ENCODE data around the gene PRRC2A. TPM values are rescaled to one million over a fixed set of nuclear protein-coding genes. Genes with fewer than 3 reads are reported as not detected.

The PRRC2A gene
- total and polyA plus RNA-seq, 7 donors = 28.8 to 109 (median 44.1) TPM

GRCh38 chr6:31681135-31681671 lies 60.7 kb downstream of the PRRC2A start:
- TF ChIP-seq POLR2A (IDR thresholded peaks at IDR 0.05) = no peak
- TF ChIP-seq CTCF (IDR thresholded peaks at IDR 0.05) = peak in 1 of 4 experiments; percentile 24
- intact Hi-C loops (cut with DNase I) = loop anchor here (1.0 to 5.0 kb wide), 4 partner anchors 46 to 271 kb away; partner anchors contain the start of gene DDAH2
- H3K27ac ChIP-seq = peak overlapping the region; percentile 66 to 83 (median 73)
- H3K4me1 ChIP-seq = peaks cover 0 to 21% (median 13%) of the 10 kb centered on the region in 4 donors
- H3K27me3 ChIP-seq = no peaks in the 10 kb centered on the region
- H3K4me3 ChIP-seq = peak overlapping the region; percentile 29 to 63 (median 53)
- DNase-seq = no peak
- H3K9me3 ChIP-seq = no peaks in the 10 kb centered on the region
- peaks cover 0 to 8% (median 2%) of the 10 kb centered on the region in 4 donors for H3K36me3 ChIP-seq
- 1% methylated on average over 40 of the region's 40 CpGs for WGBS, 2 donors

GRCh38 chr6:31683591-31683990 lies 63.1 kb downstream of the PRRC2A start:
- H3K36me3 ChIP-seq = peaks cover 23 to 32% (median 26%) of the 10 kb centered on the region in 4 donors
- peaks cover 0 to 21% (median 13%) of the 10 kb centered on the region in 4 donors for H3K4me1 ChIP-seq
- no peak overlapping the region for H3K4me3 ChIP-seq
- WGBS, 2 donors = 78 to 80% methylated on average over 13 of the region's 13 CpGs
- DNase-seq = no peak
- TF ChIP-seq CTCF (IDR thresholded peaks at IDR 0.05) = no peak
- no peak for TF ChIP-seq POLR2A (IDR thresholded peaks at IDR 0.05)
- no peak for TF ChIP-seq EP300 (IDR thresholded peaks at IDR 0.05)
- TF ChIP-seq POLR2AphosphoS5 (IDR thresholded peaks at IDR 0.05) = no peak
- H3K9me3 ChIP-seq = no peaks in the 10 kb centered on the region
- H3K27ac ChIP-seq = no peak overlapping the region
- intact Hi-C loops (cut with DNase I) = loop anchor here (5.0 kb wide), 2 partner anchors 44 to 269 kb away; partner anchors contain the start of gene DDAH2
- H3K27me3 ChIP-seq = no peaks in the 10 kb centered on the region

GRCh38 chr6:31686483-31686882 lies 66.0 kb downstream of the PRRC2A start:
- H3K4me1 ChIP-seq = peaks cover 0 to 8% (median 2%) of the 10 kb centered on the region in 4 donors
- H3K27ac ChIP-seq = no peak overlapping the region
- intact Hi-C loops (cut with DNase I) = no loop called here
- no peak for DNase-seq
- TF ChIP-seq POLR2A (IDR thresholded peaks at IDR 0.05) (no peak), CTCF (IDR thresholded peaks at IDR 0.05) (no peak), EP300 (IDR thresholded peaks at IDR 0.05) (no peak), POLR2AphosphoS5 (IDR thresholded peaks at IDR 0.05) (no peak)
- no peaks in the 10 kb centered on the region for H3K27me3 ChIP-seq
- no peaks in the 10 kb centered on the region for H3K9me3 ChIP-seq
- 86 to 92% methylated on average over 5 of the region's 5 CpGs for WGBS, 2 donors
- no peak overlapping the region for H3K4me3 ChIP-seq
- H3K36me3 ChIP-seq = peaks cover 43 to 61% (median 54%) of the 10 kb centered on the region in 4 donors

GRCh38 chr6:31687321-31687720 lies 66.8 kb downstream of the PRRC2A start:
- Histone ChIP-seq H3K9me3 (no peaks in the 10 kb centered on the region), H3K4me1 (peaks cover 0 to 4% (median 0%) of the 10 kb centered on the region in 4 donors), H3K4me3 (no peak overlapping the region), H3K27ac (no peak overlapping the region), H3K27me3 (no peaks in the 10 kb centered on the region), H3K36me3 (peaks cover 49 to 69% (median 60%) of the 10 kb centered on the region in 4 donors)
- 87 to 93% methylated on average over 8 of the region's 8 CpGs for WGBS, 2 donors
- no peak for TF ChIP-seq EP300 (IDR thresholded peaks at IDR 0.05)
- no peak for TF ChIP-seq POLR2AphosphoS5 (IDR thresholded peaks at IDR 0.05)
- no peak for TF ChIP-seq POLR2A (IDR thresholded peaks at IDR 0.05)
- no peak for TF ChIP-seq CTCF (IDR thresholded peaks at IDR 0.05)
- DNase-seq = no peak
- intact Hi-C loops (cut with DNase I) = no loop called here

Small RNA genes within 50 kb of the gene (small RNA-seq; reads per million reads assigned to genes)
- gene MIR6832 (0 reads per million in 3 donors), gene RF00019 (0 reads per million in 3 donors), gene SNORA38 (1.5 to 4.7 (median 3.4) reads per million in 3 donors), gene UQCRHP1 (0 reads per million in 3 donors)

Other genes with a start within 250 kb of the PRRC2A start
Only the 30 nearest of the 35 such genes appear.
- 1 to 10 TPM in 3 of 4 donors, under 1 TPM in 1; 0.71 to 3.3 (median 1.5) TPM for gene MICB, start 122.6 kb upstream of the PRRC2A start, total RNA-seq
- 1 to 10 TPM in 2 of 3 donors, under 1 TPM in 1; 0.92 to 7.7 (median 1.2) TPM for gene MICB, start 122.6 kb upstream of the PRRC2A start, polyA plus RNA-seq
- not detected for gene MCCD1, start 91.8 kb upstream of the PRRC2A start, total RNA-seq
- gene MCCD1, start 91.8 kb upstream of the PRRC2A start, polyA plus RNA-seq = not detected
- 100 to 1,000 TPM; 211 to 301 (median 239) TPM for gene DDX39B, start 78.7 kb upstream of the PRRC2A start, total RNA-seq
- 100 to 1,000 TPM; 130 to 293 (median 153) TPM for gene DDX39B, start 78.7 kb upstream of the PRRC2A start, polyA plus RNA-seq
- 1 to 10 TPM; 2.8 to 9.1 (median 5.0) TPM for gene ATP6V1G2, start 74.1 kb upstream of the PRRC2A start, total RNA-seq
- 1 to 10 TPM in 1 of 3 donors, not detected in 2; 3.0 TPM for gene ATP6V1G2, start 74.1 kb upstream of the PRRC2A start, polyA plus RNA-seq
- 10 to 100 TPM; 32.5 to 55.1 (median 36.3) TPM for gene NFKBIL1, start 73.1 kb upstream of the PRRC2A start, total RNA-seq
- 10 to 100 TPM; 18.0 to 31.3 (median 25.2) TPM for gene NFKBIL1, start 73.1 kb upstream of the PRRC2A start, polyA plus RNA-seq
- not detected for gene LTA, start 48.4 kb upstream of the PRRC2A start, total RNA-seq
- 1 to 10 TPM in 1 of 3 donors, not detected in 2; 3.6 TPM for gene LTA, start 48.4 kb upstream of the PRRC2A start, polyA plus RNA-seq
- under 1 TPM in 1 of 4 donors, not detected in 3; 0.33 TPM for gene TNF, start 45.1 kb upstream of the PRRC2A start, total RNA-seq
- 1 to 10 TPM in 1 of 3 donors, under 1 TPM in 2; 0.60 to 2.6 (median 0.92) TPM for gene TNF, start 45.1 kb upstream of the PRRC2A start, polyA plus RNA-seq
- 1 to 10 TPM in 1 of 4 donors, under 1 TPM in 2, not detected in 1; 0.66 to 1.9 (median 0.68) TPM for gene LTB, start 38.3 kb upstream of the PRRC2A start, total RNA-seq
- 10 to 100 TPM in 1 of 3 donors, 1 to 10 TPM in 1, not detected in 1; 2.5 to 90.8 TPM for gene LTB, start 38.3 kb upstream of the PRRC2A start, polyA plus RNA-seq
- gene LST1, start 34.4 kb upstream of the PRRC2A start, total RNA-seq = 10 to 100 TPM in 2 of 4 donors, 1 to 10 TPM in 2; 1.7 to 19.8 (median 10.2) TPM
- gene LST1, start 34.4 kb upstream of the PRRC2A start, polyA plus RNA-seq = 10 to 100 TPM; 17.0 to 34.2 (median 24.7) TPM
- not detected for gene NCR3, start 27.7 kb upstream of the PRRC2A start, total RNA-seq
- gene NCR3, start 27.7 kb upstream of the PRRC2A start, polyA plus RNA-seq = 1 to 10 TPM in 1 of 3 donors, under 1 TPM in 1, not detected in 1; 0.92 to 3.4 TPM
- 10 to 100 TPM; 12.5 to 59.6 (median 36.9) TPM for gene AIF1, start 5.5 kb upstream of the PRRC2A start, total RNA-seq
- 100 to 1,000 TPM in 2 of 3 donors, 10 to 100 TPM in 1; 61.8 to 133 (median 114) TPM for gene AIF1, start 5.5 kb upstream of the PRRC2A start, polyA plus RNA-seq
- gene BAG6, start 31.9 kb downstream of the PRRC2A start, total RNA-seq = 100 to 1,000 TPM; 119 to 218 (median 144) TPM
- 100 to 1,000 TPM in 2 of 3 donors, 10 to 100 TPM in 1; 99.7 to 231 (median 133) TPM for gene BAG6, start 31.9 kb downstream of the PRRC2A start, polyA plus RNA-seq
- gene APOM, start 35.2 kb downstream of the PRRC2A start, total RNA-seq = 1 to 10 TPM in 3 of 4 donors, not detected in 1; 3.3 to 7.2 (median 3.6) TPM
- 1 to 10 TPM; 2.3 to 3.6 (median 3.6) TPM for gene APOM, start 35.2 kb downstream of the PRRC2A start, polyA plus RNA-seq
- gene C6orf47, start 40.1 kb downstream of the PRRC2A start, total RNA-seq = 10 to 100 TPM; 25.0 to 31.3 (median 26.7) TPM
- gene C6orf47, start 40.1 kb downstream of the PRRC2A start, polyA plus RNA-seq = 10 to 100 TPM; 22.2 to 32.6 (median 24.5) TPM
- 10 to 100 TPM; 17.2 to 29.6 (median 26.4) TPM for gene GPANK1, start 44.3 kb downstream of the PRRC2A start, total RNA-seq
- 10 to 100 TPM; 15.3 to 22.8 (median 18.3) TPM for gene GPANK1, start 44.3 kb downstream of the PRRC2A start, polyA plus RNA-seq
- gene CSNK2B, start 45.4 kb downstream of the PRRC2A start, total RNA-seq = 100 to 1,000 TPM; 188 to 227 (median 209) TPM
- 100 to 1,000 TPM; 198 to 232 (median 206) TPM for gene CSNK2B, start 45.4 kb downstream of the PRRC2A start, polyA plus RNA-seq
- 1 to 10 TPM; 2.8 to 10.0 (median 6.5) TPM for gene LY6G5B, start 49.3 kb downstream of the PRRC2A start, total RNA-seq
- 1 to 10 TPM in 1 of 3 donors, under 1 TPM in 1, not detected in 1; 0.60 to 9.1 TPM for gene LY6G5B, start 49.3 kb downstream of the PRRC2A start, polyA plus RNA-seq
- 1 to 10 TPM in 1 of 4 donors, under 1 TPM in 2, not detected in 1; 0.68 to 1.1 (median 0.99) TPM for gene LY6G5C, start 60.4 kb downstream of the PRRC2A start, total RNA-seq
- gene LY6G5C, start 60.4 kb downstream of the PRRC2A start, polyA plus RNA-seq = 1 to 10 TPM; 1.8 to 3.2 (median 2.7) TPM
- gene ABHD16A, start 82.6 kb downstream of the PRRC2A start, total RNA-seq = 10 to 100 TPM; 37.8 to 63.4 (median 51.6) TPM
- gene ABHD16A, start 82.6 kb downstream of the PRRC2A start, polyA plus RNA-seq = 10 to 100 TPM; 16.9 to 52.0 (median 17.4) TPM
- not detected for gene LY6G6F, start 86.2 kb downstream of the PRRC2A start, total RNA-seq
- gene LY6G6F, start 86.2 kb downstream of the PRRC2A start, polyA plus RNA-seq = not detected
- 10 to 100 TPM in 1 of 4 donors, 1 to 10 TPM in 2, not detected in 1; 2.9 to 21.2 (median 6.4) TPM for gene LY6G6D, start 94.6 kb downstream of the PRRC2A start, total RNA-seq
- gene LY6G6D, start 94.6 kb downstream of the PRRC2A start, polyA plus RNA-seq = 1 to 10 TPM in 1 of 3 donors, under 1 TPM in 1, not detected in 1; 0.31 to 8.4 TPM
- not detected for gene LY6G6C, start 101.0 kb downstream of the PRRC2A start, total RNA-seq
- 1 to 10 TPM in 2 of 3 donors, under 1 TPM in 1; 0.07 to 1.2 (median 1.2) TPM for gene LY6G6C, start 101.0 kb downstream of the PRRC2A start, polyA plus RNA-seq
- not detected for gene MPIG6B, start 102.7 kb downstream of the PRRC2A start, total RNA-seq
- gene MPIG6B, start 102.7 kb downstream of the PRRC2A start, polyA plus RNA-seq = under 1 TPM in 1 of 3 donors, not detected in 2; 0.13 TPM
- 100 to 1,000 TPM in 2 of 4 donors, 10 to 100 TPM in 2; 86.7 to 146 (median 107) TPM for gene DDAH2, start 108.6 kb downstream of the PRRC2A start, total RNA-seq
- gene DDAH2, start 108.6 kb downstream of the PRRC2A start, polyA plus RNA-seq = 100 to 1,000 TPM; 137 to 340 (median 213) TPM
- gene CLIC1, start 115.8 kb downstream of the PRRC2A start, total RNA-seq = 100 to 1,000 TPM; 172 to 251 (median 214) TPM
- 100 to 1,000 TPM; 623 to 668 (median 634) TPM for gene CLIC1, start 115.8 kb downstream of the PRRC2A start, polyA plus RNA-seq
- 10 to 100 TPM in 1 of 4 donors, 1 to 10 TPM in 3; 4.2 to 23.5 (median 5.7) TPM for gene MSH5, start 119.3 kb downstream of the PRRC2A start, total RNA-seq
- 10 to 100 TPM in 1 of 3 donors, 1 to 10 TPM in 1, not detected in 1; 1.6 to 18.7 TPM for gene MSH5, start 119.3 kb downstream of the PRRC2A start, polyA plus RNA-seq
- gene SAPCD1, start 141.9 kb downstream of the PRRC2A start, total RNA-seq = 1 to 10 TPM in 3 of 4 donors, not detected in 1; 1.8 to 6.5 (median 4.2) TPM
- 1 to 10 TPM in 2 of 3 donors, not detected in 1; 1.2 to 8.7 TPM for gene SAPCD1, start 141.9 kb downstream of the PRRC2A start, polyA plus RNA-seq
- gene VWA7, start 156.6 kb downstream of the PRRC2A start, total RNA-seq = 1 to 10 TPM in 1 of 4 donors, under 1 TPM in 2, not detected in 1; 0.14 to 3.9 (median 0.71) TPM
- gene VWA7, start 156.6 kb downstream of the PRRC2A start, polyA plus RNA-seq = 1 to 10 TPM; 2.8 to 6.0 (median 3.6) TPM
- gene VARS1, start 175.0 kb downstream of the PRRC2A start, total RNA-seq = 10 to 100 TPM; 16.0 to 36.2 (median 27.7) TPM
- gene VARS1, start 175.0 kb downstream of the PRRC2A start, polyA plus RNA-seq = 10 to 100 TPM in 1 of 3 donors, 1 to 10 TPM in 2; 6.0 to 50.9 (median 6.0) TPM
- gene LSM2, start 186.3 kb downstream of the PRRC2A start, total RNA-seq = 10 to 100 TPM; 29.6 to 53.5 (median 48.1) TPM
- 10 to 100 TPM; 28.4 to 94.7 (median 49.9) TPM for gene LSM2, start 186.3 kb downstream of the PRRC2A start, polyA plus RNA-seq

Data from sigmoid colon (tissue), 7 donors.